Retinal pigment epithelial cell (primary cell): ENCODE measurements around the gene MGMT.

ENCODE experiments used
- DNase-seq: peaks from one replicate; pipeline ENCODE4 v3.0.0-alpha.2; 2010; ENCODE audit warnings: low read depth
- H3K4me3 ChIP-seq: 2 replicates; pipeline ENCODE4 v1.5.1; 2011; ENCODE audit warnings: mild to moderate bottlenecking, low read length, control low read depth, moderate library complexity
- CTCF ChIP-seq: conservative IDR thresholded peaks from 2 replicates; pipeline ENCODE4 v1.5.1; 2011; ENCODE audit warnings: low read depth, low read length, control low read depth, inconsistent platforms

MGMT gene

DNA sequence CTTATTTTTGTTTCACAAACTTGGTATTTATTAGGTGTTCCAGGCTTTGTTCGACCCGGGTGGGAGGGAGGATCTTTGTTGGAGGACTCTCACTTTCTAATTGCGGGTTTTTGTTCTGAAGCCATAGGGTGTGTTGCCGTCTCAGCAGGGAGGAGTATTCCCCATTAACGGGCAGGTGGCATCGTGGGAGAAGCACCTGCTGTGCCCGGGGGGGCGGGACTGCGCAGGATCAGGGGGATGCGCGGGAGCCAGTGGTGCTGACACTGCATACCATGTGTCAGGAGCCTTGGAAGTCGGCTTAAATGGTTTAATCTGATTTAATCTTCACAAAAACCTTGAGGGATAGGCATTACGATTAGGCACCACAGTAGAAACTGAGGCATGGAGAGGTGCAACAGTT, 113.0 kb downstream of the MGMT start:
- H3K4me3 ChIP-seq, result no peak overlapping the region
- TF ChIP-seq CTCF, result no peak
- DNase-seq, result no peak

DNA sequence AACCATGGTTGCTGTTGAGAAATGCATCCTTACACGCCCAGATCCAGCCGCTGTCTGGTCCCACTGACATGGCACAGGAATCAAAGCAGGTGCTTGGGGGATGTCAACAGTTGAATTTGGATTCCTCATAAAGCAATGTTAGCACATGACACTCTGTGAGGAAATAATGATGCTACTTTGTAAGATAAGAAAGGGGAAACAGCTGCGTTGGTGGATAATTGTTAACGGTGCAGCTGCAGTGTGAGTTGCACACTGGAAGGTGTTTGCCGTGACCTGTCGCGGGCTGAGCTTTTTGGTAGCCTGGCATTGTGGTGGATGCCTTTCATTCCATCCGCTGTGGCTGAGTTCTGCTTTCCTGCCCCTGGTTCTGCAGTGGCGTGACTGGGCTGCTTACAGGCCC, 113.9 kb downstream of the MGMT start:
- H3K4me3 ChIP-seq, result no peak overlapping the region
- no peak for DNase-seq
- no peak for TF ChIP-seq CTCF

- no peak overlapping the region for H3K4me3 ChIP-seq
Measured at GRCh38 chr10:129581827-129582411, 114.9 kb downstream of the MGMT start.

GRCh38 chr10:129583831-129584230, 116.8 kb downstream of the MGMT start:
- TF ChIP-seq CTCF, result no peak
- DNase-seq, result no peak
- H3K4me3 ChIP-seq, result no peak overlapping the region

More at GRCh38 chr10:129581827-129582411, 114.9 kb downstream of the MGMT start:
- DNase-seq, result no peak
- no peak for TF ChIP-seq CTCF

DNA sequence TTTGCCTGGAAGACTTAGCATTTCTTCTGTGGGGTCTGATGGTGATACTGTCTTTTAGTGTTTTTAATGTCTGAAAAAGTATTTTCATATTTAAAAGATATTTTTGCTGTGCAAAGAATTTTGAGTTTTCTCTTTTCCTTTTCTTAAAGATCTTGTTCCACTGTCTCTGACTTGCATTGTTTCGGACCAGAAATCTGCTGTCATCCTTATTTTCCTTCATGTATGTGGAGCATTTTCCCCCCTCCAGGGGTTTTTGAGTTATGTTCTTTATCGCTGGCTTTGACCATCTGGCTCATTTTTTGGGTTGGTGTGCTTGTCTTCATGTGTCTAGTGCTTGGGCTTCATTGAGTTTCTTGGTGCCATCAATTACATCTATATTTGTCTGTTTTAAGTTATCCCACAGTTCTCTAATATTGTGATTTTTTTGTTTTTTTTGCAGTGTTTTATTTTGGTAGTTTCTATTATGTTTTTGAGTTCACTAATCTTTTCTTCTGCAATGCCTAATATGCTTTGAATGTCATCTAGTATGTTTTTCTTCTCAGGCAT, 119.9 kb downstream of the MGMT start:
- no peak for TF ChIP-seq CTCF
- no peak for DNase-seq
- no peak overlapping the region for H3K4me3 ChIP-seq

DNA sequence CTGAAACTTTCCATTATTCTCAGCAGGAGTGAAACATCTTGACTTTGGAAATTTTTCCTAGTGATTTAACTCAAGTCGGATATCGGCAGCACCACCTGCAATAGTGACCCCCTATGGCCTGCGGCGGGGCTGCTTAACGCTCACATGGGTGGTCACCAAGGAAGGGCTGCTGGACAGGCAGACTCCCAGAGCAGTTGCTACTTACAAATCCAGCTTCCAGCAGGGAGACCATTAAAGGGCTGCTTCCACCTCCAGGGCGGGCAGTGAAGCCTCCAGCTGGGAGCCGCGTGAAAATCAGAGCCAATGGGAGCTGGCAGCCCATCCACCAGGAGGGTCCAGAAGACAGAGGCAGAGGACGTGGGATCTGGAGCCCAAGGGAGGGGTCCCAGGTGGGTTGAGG, 122.5 kb downstream of the MGMT start:
- no peak for TF ChIP-seq CTCF
- no peak overlapping the region for H3K4me3 ChIP-seq
- no peak for DNase-seq

- no peak overlapping the region for H3K4me3 ChIP-seq
- TF ChIP-seq CTCF, result no peak
Measured at GRCh38 chr10:129593953-129594352, 126.9 kb downstream of the MGMT start.

More at GRCh38 chr10:129593953-129594352, 126.9 kb downstream of the MGMT start:
- DNase-seq, result no peak
